ENCODE data around the gene RBM4B.
A peak's percentile ranks its signal among the peaks of the same experiment; 100 is the strongest.

RBM4B gene

GRCh38 chr11:66700337-66700736, 22.6 kb upstream of the RBM4B start:
- in situ Hi-C loops (cut with MboI; ENCODE audit: low sequenced_read_pairs, unreplicated experiment), result no loop called here
- no peak for TF ChIP-seq CTCF (IDR thresholded peaks at IDR 0.05; ENCODE audit: borderline replicate concordance, control extremely low read depth, extremely low read depth, insufficient read depth, missing control alignments)
- no peak for DNase-seq (ENCODE audit: low spot score)

- DNase-seq (ENCODE audit: low spot score), result no peak
- TF ChIP-seq CTCF (IDR thresholded peaks at IDR 0.05; ENCODE audit: borderline replicate concordance, control extremely low read depth, extremely low read depth, insufficient read depth, missing control alignments), result no peak
- in situ Hi-C loops (cut with MboI; ENCODE audit: low sequenced_read_pairs, unreplicated experiment), result no loop called here
These were observed 20.8 kb upstream of the RBM4B start for GRCh38 chr11:66698491-66698890.

GRCh38 chr11:66697988-66698387, 20.3 kb upstream of the RBM4B start:
- DNase-seq (ENCODE audit: low spot score), result no peak
- TF ChIP-seq CTCF (IDR thresholded peaks at IDR 0.05; ENCODE audit: borderline replicate concordance, control extremely low read depth, extremely low read depth, insufficient read depth, missing control alignments), result no peak
- in situ Hi-C loops (cut with MboI; ENCODE audit: low sequenced_read_pairs, unreplicated experiment), result no loop called here

GRCh38 chr11:66696146-66696545, 18.5 kb upstream of the RBM4B start:
- TF ChIP-seq CTCF (IDR thresholded peaks at IDR 0.05; ENCODE audit: borderline replicate concordance, control extremely low read depth, extremely low read depth, insufficient read depth, missing control alignments), result no peak
- no peak for DNase-seq (ENCODE audit: low spot score)
- in situ Hi-C loops (cut with MboI; ENCODE audit: low sequenced_read_pairs, unreplicated experiment), result no loop called here

- peak; percentile 82 for TF ChIP-seq CTCF (IDR thresholded peaks at IDR 0.05; ENCODE audit: borderline replicate concordance, control extremely low read depth, extremely low read depth, insufficient read depth, missing control alignments)
- DNase-seq (ENCODE audit: low spot score), result peak; percentile 91
- in situ Hi-C loops (cut with MboI; ENCODE audit: low sequenced_read_pairs, unreplicated experiment), result loop anchor here (5.0 kb wide), 1 partner anchor 138 kb away; no protein-coding TSS in a partner anchor
These were observed 17.1 kb upstream of the RBM4B start for GRCh38 chr11:66694732-66695207.

GRCh38 chr11:66694056-66694410, 16.3 kb upstream of the RBM4B start:
- TF ChIP-seq CTCF (IDR thresholded peaks at IDR 0.05; ENCODE audit: borderline replicate concordance, control extremely low read depth, extremely low read depth, insufficient read depth, missing control alignments), result no peak
- DNase-seq (ENCODE audit: low spot score), result no peak
- in situ Hi-C loops (cut with MboI; ENCODE audit: low sequenced_read_pairs, unreplicated experiment), result loop anchor here (5.0 kb wide), 1 partner anchor 138 kb away; no protein-coding TSS in a partner anchor

Measured in GM13976 (cell line).